GOT3 (cell line): ENCODE results near the gene HERC6.
"Not testable (repeated sequence)": the region's sequence is repeated elsewhere in the genome, so short reads cannot be mapped to it uniquely, and the experiment has no call there.

Source experiments
- DNase-seq: peaks from one replicate; lab custom pipeline; 2025; ENCODE audit warnings: mixed read lengths; lab: John Stamatoyannopoulos, UW

Gene HERC6

GRCh38 chr4:88378691-88379559 lies at the start of gene HERC6:
TSS of gene HERC6 (plus strand) at chr4:88378852. CDS start at chr4:88378922, 70 bp downstream.
- peak; percentile 9 for DNase-seq

DNA sequence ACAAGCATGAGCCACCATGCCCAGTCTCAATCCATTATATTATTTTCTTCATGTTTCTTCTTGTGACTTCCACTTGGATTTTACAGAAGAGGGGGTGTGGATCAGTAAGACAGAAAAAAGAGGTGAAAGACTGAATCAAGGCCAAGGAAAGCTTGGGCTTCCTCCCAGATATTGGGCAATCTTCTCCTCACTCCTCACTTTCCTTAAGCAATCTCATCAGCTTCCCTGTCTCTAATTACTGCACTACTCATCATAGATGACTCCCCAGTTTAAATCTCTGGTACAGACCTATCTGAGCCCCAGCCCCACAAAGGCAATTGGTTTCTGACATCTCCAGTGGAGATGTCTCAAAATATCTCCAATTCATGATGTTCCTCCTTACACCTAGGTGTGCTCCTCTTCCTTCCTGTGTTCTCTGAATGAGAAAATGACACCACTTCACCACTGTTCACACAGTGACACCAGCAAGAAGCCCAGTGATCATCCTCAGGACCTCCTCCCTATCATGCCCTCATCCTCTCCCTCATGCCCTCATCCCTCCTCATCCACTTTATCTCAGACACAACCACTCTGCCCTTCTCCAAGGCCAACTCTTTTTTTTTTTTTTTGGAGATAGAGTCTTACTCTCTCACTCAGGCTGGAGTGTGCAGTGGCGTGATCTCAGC lies 44.8 kb upstream of the HERC6 start:
- DNase-seq = no peak

DNA sequence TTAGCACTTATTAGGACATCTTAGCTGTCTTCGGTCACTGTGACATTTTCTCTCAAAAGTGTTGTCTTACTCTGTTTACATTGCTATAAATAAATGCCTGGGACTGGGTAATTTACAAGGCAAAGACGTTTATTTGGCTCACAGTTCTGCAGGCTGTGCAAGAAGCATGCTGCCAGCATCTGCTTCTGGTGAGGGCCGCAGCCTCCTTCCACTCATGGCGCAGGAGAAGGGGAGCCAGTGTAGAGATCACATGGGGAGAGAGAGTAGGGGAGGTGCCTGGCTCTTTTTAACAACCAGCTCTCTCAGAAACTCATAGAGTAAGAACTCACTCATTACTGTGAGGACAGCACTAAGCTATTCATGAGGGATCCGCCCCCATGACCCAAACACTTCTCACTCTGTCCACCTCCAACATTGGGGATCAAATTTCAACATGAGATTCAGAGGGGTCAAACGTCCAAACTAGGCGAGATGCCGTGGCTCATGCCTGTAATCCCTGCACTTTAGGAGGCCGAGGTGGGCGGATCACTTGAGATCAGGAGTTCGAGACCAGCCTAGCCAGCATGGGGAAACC lies 43.5 kb upstream of the HERC6 start:
- no peak for DNase-seq

DNA sequence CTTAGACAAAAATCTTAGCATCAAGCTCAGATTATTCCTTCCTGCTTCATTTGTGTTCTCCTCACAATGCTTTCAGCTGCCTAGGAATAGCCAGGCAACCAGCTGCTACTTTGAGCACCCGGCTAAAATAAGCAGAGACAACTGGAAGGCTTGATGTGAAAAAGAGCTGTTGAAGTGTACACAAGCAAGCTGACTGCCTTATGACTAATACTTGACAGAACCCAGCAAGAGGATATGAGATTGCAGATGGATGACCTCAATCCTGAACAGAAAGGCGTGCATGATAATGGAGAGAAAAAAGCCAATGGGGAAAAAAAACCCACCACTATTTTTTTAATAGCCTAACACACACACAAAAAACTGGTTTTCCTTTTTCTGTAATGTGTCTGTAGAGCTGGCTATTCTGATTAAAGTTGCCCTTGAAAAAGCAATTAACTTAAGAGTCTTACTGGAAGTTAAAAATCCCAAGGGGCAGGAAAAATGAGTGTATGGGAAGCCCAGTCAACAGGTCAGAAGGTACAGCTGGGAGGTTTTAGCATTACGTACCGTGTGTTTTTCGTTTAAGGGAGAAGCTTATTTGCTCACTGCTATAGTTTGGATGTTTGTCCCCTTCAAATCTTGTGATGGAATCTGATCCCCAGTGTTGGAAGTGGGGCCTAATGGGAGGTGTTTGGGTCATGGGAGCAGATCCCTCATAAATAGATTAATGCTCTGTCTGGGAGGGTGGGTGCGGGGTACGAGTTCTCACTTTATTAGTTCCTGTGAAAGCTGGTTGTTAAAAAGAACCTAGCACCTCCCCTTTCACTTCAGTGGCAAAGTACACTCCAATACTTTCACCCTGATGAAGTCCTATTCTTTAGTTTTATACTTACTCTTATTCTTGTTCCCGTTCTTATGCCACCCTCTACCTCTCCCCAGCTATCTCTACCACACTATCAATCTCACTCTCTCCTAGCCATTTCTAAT lies 37.1 kb upstream of the HERC6 start:
- no peak for DNase-seq

DNA sequence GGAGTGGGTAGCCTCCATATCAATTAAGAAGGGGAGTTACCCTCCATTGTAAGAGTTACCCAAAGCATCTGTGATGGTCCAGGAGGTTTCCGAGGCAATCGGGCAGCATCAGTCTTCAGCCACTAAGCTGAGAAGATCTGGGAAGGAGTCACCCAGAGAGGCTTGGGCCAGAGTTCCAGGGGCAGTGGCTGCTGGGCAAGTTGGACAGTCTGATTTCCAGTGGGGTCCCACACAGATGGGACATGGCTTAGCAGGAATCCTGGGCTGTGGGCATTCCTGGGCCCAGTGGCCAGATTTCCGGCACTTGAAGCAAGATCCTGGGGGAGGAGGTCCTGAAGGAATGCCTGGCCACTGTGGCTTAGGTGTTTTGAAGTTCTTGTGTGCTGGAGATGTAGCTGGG lies 31.8 kb upstream of the HERC6 start:
- DNase-seq = not testable (repeated sequence)

GRCh38 chr4:88348761-88349160 lies 29.9 kb upstream of the HERC6 start:
- not testable (repeated sequence) for DNase-seq

GRCh38 chr4:88350786-88351185 lies 27.9 kb upstream of the HERC6 start:
- no peak for DNase-seq

DNA sequence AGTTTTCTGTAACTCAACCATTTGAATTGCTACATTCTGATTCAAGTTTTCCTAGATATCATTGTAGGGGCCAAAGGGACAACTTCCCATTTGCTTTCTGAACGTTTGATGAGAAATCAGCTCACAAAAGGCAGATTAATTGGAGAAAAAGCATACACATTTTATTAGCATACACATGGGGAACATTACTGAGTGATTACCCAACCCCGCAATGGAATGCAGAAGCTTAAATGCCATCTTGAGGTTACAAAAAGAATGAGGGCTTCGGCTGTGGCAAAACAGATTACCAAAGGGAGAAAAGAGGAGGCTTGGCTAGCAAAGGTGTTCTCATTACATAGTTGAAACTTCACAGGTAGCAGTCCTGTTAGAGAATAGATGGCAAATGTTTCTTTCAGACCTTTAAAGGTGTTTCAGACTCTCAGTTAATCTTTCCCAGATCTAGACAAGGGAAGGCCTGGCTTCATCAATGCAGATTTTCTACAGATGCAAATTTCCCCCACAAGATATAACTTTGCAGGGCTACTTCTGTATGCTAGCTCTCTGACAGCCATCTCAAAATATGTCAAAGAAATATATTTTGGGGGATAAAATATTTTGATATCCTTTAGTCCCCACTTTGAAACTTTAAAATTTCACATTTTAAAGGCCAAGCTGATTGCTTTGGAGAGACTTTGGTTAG lies 26.5 kb upstream of the HERC6 start:
- DNase-seq = peak; percentile 3

GRCh38 chr4:88353324-88353723 lies 25.3 kb upstream of the HERC6 start:
- no peak for DNase-seq

GRCh38 chr4:88356771-88357170 lies 21.9 kb upstream of the HERC6 start:
- no peak for DNase-seq

GRCh38 chr4:88357262-88357661 lies 21.4 kb upstream of the HERC6 start:
- DNase-seq = no peak

DNA sequence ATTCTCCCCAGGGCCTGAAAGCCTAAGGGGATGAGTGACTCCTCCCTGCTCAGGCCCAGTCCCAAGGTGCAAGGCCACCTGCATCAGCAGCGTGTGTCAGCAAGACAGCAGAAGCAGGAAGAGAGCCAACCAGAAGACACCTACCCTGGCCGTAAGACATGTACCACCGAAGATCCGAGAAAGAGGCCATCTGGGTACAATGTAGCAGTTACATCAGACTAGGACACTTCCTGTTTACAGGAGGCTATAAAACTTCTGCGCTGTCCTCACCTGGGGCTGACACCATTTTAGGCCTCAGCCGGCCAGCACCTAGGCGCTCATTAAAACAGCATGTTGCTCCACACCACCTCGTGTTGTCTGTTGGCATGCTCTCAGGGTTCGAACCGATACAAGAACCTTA lies 19.1 kb upstream of the HERC6 start:
- no peak for DNase-seq

- no peak for DNase-seq
Observed at GRCh38 chr4:88360256-88360655, 18.4 kb upstream of the HERC6 start.

- no peak for DNase-seq
Observed at GRCh38 chr4:88360791-88361190, 17.9 kb upstream of the HERC6 start.

DNA sequence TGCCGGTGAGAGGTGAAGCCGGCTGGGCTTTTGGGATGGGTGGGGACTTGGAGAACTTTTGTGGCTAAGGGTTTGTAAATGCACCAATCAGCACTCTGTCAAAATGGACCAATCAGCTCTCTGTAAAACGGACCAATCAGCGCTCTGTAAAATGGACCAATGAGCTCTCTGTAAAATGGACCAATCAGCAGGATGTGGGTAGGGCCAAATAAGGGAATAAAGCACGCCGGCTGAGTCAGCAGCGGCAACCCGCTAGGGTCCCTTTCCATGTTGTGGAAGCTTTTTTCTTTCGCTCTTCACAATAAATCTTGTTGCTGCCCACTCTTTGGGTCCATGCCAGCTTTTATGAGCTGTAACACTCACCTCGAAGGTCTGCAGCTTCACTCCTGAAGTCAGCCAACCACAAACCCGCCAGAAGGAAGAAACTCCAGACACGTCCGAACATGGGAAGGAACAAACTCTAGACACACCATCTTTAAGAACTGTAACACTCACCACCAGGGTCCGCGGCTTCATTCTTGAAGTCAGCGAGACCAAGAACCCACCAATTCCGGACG lies 17.4 kb upstream of the HERC6 start:
- DNase-seq = not testable (repeated sequence)

DNA sequence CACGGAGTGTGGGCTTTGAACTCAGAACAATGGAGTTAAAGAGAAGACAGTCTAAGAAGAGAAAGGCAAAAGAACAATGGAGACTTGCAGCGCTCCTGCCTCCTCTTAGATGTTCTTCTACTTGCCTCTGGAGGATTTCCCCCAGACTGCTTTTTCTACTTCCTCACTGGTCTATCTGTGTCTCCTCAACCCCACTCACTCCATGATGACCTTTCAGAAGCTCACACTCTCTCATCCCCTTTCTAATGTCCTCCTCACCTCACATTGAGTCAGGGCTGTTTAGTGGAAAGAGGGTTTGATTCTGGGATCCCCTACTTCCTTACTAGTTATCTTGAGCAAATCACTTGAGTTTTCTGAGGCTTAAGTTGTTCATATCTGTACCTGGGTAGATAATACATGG lies 12.2 kb upstream of the HERC6 start:
- DNase-seq = no peak

GRCh38 chr4:88367826-88368225 lies 10.8 kb upstream of the HERC6 start:
- DNase-seq = no peak

DNA sequence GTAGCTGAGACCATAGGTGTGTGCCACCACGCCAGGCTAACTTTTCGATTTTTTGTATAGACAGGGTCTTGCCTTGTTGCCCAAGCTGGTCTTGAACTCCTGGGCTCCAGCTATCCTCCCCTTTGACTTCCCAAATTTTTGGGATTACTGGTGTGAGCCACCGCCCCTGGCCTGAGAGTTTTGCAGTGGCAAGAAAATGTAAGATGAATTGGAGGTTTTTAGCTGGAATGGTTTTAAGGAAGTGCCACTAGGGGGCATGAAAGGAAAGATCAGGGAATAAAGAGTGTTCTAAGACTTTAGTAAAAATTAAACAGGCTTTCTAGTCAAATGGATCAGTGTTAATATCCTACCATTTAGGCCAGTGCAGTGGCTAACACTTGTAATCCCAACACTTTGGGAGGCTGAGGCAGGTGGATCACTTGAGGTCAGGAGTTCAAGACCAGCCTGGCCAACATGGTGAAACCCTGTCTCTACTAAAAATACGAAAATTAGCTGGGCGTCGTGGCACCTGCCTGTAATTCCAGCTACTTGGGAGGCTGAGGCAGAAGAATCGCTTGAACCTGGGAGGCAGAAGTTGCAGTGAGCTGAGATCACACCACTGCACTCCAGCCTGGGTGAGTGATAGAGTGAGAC lies 9.4 kb upstream of the HERC6 start:
- DNase-seq = not testable (repeated sequence)

DNA sequence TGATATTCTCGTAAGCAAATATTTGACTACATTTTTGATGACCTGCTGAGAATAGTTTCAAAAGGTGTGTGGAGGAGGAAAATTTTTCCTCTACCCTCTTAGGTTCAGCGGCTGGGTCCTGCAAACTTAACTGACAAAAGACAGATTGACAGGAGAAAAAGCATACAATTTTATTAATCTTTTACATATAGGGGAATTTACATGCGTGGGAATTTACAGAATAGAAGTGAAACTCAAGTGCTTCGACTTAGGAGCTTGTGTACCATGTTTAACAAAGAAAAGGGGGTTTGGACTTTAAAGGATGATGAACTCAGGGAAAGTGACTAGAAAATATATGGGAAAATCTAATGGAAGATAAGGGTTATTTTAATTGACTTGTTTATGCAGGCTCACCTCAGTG lies 2.5 kb downstream of the HERC6 start:
- no peak for DNase-seq

GRCh38 chr4:88382621-88383020 lies 4.0 kb downstream of the HERC6 start:
- no peak for DNase-seq
